HG02678 (cell line): Measurements from ENCODE around the gene ROR2.

Experiments used
- ATAC-seq: cut with Tn5 transposase; IDR thresholded peaks from one replicate; pipeline ENCODE4 v1.9.1; 2021; ENCODE audit warnings: mild to moderate bottlenecking, moderate library complexity; ENCODE audit not compliant: unreplicated experiment

The ROR2 gene

DNA sequence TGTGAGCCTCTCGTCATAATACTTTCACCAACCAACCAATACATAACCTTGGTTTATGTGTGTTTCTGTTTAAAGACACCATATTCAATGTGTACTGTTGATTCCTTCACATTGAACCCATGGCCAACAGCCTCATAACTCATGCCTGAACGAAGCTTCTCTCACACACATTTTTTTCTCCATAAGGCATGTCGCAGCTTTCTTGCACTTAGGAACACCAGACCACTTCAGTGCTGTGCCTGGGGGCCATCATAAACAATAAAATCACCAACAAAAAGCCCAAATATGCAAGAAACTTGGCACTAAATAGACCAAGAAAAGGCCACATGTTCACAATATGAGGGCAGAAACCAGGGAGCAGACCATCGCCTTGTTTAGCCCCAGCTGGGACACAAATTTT, 192.2 kb downstream of the ROR2 start:
- peak; percentile 6 for ATAC-seq

- no peak for ATAC-seq
Observed at GRCh38 chr9:91756510-91756780, 193.6 kb downstream of the ROR2 start.

DNA sequence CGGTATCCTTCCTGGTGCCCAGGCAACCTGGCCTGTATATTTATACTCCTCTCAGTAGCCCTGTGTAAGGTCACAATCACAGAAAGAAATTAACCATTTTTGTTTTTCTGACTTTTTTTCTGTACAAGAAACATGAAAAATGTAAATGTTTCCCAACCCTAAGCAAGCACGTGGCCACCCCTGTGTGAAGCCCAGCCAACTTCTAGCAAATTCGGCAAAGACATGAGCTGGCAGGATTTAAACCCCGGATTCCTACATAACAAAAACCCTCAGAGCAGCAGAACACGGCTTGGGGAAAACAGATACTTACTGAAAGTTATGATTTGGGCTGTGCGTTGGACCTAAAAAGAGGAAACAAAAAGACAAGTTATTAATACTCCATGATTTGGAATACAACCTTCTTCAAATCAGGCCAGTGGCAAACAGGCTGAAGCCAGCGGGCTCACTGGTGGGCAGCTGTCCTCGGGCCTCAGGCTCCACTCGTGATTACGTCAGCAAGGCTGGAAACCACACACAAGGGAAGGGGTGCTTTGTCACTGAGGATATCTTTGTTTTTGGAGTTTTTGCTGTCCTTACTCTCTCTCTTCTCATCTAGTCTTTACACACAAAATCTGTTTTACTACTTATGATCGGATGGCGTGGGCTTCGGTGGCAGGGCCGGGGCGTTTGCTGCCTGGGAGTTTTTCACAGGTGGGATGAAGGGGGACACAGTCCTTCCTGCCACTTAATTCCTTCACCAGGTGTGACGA, 194.1 kb downstream of the ROR2 start:
- ATAC-seq, result no peak

DNA sequence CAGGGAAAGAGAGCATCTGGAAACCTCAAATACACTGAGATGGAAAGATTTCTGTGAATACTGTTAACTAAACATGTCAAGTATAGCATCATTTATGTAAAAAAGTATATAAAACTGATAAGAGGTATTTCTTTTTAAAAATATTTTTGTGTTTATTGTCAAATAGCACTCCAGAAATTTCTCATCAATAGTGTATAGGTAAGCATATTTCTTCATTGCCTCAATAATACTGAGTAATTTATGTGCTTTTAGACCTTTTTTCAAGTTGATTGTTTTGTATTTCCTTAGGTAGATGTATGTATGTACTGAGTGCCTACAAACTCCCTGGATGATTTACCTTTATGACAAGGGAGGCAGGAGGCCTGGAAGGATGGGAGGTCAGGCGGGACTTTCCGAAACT, 196.3 kb downstream of the ROR2 start:
- no peak for ATAC-seq

DNA sequence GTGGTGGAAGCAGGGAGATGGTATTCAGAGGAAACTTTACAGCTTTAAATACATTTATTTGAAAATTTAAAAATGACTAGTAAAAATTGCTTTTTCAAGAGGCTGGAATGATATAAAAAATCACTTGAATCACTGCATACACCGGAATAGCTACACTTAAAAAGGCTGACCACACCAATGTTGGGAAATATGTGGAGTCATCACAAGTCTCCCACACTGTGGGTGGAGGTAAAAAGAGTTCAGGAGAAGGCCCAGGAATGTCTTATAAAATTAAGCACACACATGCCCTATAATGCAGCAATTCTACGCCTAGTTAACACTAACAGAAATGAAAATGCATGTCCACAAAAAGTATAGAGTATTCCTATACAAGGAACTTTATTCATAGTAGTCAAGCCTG, 198.1 kb downstream of the ROR2 start:
- no peak for ATAC-seq

DNA sequence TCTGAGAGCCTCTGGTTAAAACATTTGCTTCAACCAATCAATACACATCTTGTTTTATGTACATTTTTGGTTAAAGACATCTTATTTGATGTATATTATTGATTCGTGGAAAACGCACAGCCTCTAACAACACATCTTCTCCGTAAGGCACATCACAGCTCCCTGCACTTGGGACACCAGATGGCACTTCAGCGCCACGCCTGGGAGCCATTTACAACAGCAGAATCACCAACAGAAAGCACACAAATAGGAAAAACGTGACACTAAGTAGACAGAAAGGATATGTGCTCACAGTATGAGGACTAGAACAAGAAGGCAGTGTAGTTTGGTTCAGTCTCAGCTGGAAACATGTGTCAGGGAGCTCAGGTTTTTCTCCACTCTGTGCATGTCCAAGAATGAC, 199.7 kb downstream of the ROR2 start:
- ATAC-seq, result no peak

- ATAC-seq, result no peak
Observed at GRCh38 chr9:91746904-91747303, 203.1 kb downstream of the ROR2 start.

GRCh38 chr9:91746357-91746756, 203.7 kb downstream of the ROR2 start:
- no peak for ATAC-seq

GRCh38 chr9:91744114-91744513, 205.9 kb downstream of the ROR2 start:
- no peak for ATAC-seq

DNA sequence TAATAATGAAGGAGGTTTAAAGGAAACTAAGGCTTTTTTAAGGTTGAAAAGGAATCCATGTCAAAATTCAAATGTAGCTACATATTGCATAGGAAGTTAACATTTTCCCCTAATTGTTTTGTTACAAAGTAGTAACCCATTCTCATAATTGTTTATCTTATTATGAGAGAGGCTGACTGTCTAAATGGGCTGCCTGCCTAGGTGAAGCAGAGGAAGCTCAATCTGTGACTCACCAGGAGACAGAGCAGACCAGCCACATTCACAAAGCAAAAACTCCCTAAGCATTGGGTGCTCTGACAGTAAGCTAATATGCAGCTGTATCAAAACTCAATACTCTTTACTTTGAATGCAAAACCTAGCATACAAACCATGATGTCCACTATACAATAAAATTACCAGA, 208.5 kb downstream of the ROR2 start:
- ATAC-seq, result no peak

GRCh38 chr9:91740701-91741100, 209.3 kb downstream of the ROR2 start:
- no peak for ATAC-seq

GRCh38 chr9:91736898-91737601, 213.0 kb downstream of the ROR2 start:
- no peak for ATAC-seq

- ATAC-seq, result no peak
Observed at GRCh38 chr9:91736311-91736710, 213.7 kb downstream of the ROR2 start.

- no peak for ATAC-seq
Observed at GRCh38 chr9:91735049-91735448, 215.0 kb downstream of the ROR2 start.

DNA sequence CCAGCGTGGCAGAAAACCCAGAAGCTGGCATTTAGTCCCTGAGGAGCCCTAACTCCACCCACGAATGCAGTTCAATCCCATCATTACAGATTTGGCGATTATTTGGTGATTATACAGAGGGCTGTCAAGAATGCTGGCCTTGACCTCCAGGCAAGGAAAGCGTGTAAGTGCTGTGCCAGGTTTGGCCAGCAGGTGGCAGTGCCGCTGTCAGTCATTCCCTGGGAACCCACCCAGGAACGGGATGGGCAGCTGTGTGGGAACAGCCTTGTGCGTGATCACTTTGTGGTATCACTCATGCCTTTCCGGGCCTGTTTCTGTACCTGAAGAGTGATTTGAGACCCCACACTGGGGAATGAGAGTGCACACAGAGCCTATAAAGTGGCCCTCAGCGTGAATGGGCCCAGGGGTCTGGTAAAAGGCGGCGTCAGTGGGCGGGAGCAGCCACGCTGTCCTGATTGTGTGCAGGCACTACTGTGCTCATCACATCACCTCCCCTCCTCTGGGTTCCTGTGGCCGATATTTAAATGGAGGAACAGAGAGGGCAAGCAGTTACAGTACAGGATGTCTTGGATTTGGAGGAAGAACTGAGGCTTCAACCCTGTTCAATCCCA, 215.6 kb downstream of the ROR2 start:
- no peak for ATAC-seq

- ATAC-seq, result no peak
Observed at GRCh38 chr9:91733006-91733624, 216.9 kb downstream of the ROR2 start.

GRCh38 chr9:91732187-91733005, 217.6 kb downstream of the ROR2 start:
- ATAC-seq, result no peak

GRCh38 chr9:91730806-91731205, 219.2 kb downstream of the ROR2 start:
- ATAC-seq, result no peak

- no peak for ATAC-seq
Observed at GRCh38 chr9:91729558-91729842, 220.5 kb downstream of the ROR2 start.

DNA sequence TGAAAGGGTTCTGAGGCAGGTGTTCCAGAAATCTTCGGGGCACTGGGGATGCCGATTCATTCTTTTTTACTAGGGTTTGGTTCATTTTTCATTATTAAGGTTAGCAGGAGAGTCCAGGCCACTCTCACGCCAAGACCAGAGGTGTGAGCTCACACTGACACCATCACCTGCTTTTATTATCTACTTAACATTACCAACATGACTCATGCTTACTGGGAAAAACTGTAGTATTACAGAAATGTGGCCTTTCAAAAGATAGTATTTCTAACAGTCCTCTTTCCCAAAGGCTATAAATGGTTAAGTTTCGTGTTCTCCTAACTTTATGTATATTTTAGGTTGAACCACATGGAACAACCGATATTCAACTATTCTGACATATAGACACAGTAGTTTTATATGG, 222.1 kb downstream of the ROR2 start:
- no peak for ATAC-seq

DNA sequence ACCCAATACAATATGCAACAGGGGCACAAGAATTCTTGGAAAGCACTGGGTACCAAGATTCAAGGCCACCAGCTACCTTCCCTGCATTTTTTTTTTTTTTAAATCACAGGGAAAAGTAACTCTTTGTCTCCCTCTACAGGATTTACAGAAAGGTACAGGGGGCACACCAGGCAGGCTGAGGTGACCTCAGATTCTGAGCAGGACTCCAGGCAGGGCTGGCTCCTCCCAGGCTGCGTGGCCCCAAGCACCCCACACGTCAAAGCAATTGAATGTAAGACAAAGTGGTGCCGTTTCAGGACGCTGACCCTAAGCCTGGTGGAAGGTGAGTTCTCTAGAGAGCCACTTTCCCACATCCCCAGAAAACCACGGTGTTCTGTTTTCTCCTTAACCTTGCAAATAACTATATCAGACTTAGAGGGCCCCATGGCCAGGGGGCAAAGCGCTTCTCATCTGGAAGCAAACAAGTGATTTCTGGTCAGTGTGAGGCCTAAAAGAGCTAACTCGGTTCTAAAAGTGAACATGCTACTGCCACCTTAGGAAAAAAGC, 222.6 kb downstream of the ROR2 start:
- ATAC-seq, result peak; percentile 72
